ENCODE data around the gene ZBTB20.

ZBTB20 gene

DNA sequence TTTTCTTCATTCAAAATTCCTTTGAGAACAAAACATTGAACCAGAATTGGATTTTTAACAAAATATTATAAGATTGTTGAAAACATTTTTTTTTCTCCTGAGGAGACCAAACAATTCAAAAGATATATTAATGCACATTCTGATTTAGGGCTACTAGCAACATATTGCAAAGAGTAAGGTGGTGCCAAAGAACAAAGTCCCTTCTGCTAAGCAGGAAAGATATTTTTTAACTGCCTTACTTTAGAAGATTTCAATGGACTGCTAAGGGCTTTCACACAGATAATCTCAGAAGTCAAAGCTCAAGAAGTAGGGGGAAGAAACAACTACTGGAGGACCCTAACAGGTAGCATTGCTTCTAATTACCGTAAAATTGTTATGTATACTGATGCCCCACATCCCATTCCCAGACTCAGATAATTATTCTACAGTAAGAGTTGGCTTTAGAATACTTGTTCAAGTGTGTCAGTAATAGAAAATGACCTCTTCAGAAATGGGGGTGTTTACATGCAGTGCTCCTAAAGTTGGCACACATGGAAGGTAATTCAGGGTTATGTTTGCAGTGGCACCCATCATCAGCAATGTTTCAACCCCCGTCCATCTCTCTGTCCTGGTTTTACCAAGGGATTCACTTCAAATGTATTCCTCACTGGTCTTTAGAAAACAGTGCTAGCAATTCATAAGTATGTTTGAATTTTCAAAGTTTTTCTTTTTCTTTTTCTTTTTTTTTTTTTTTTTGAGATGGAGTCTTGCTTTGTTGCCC is 354.7 kb downstream of the ZBTB20 start:
- H3K36me3 Mint-ChIP-seq (ENCODE audit: low read depth), result peaks cover 5% of the 10 kb centered on the region
- no peak overlapping the region for H3K27ac Mint-ChIP-seq
- no peaks in the 10 kb centered on the region for H3K27me3 Mint-ChIP-seq
- H3K4me1 Mint-ChIP-seq, result peaks cover 17% of the 10 kb centered on the region
- peaks cover 8% of the 10 kb centered on the region for H3K9me3 Mint-ChIP-seq
- no peak overlapping the region for H3K4me3 Mint-ChIP-seq
- DNase-seq, result no peak
- no peak for ATAC-seq

- Mint-ChIP-seq H3K36me3 (ENCODE audit: low read depth) (peaks cover 5% of the 10 kb centered on the region), H3K27me3 (no peaks in the 10 kb centered on the region), H3K27ac (no peak overlapping the region), H3K4me1 (peaks cover 17% of the 10 kb centered on the region), H3K4me3 (no peak overlapping the region), H3K9me3 (peaks cover 8% of the 10 kb centered on the region)
- DNase-seq (no peak), ATAC-seq (peak; percentile 68)
Observed at GRCh38 chr3:114790752-114791151, 356.3 kb downstream of the ZBTB20 start.

DNA sequence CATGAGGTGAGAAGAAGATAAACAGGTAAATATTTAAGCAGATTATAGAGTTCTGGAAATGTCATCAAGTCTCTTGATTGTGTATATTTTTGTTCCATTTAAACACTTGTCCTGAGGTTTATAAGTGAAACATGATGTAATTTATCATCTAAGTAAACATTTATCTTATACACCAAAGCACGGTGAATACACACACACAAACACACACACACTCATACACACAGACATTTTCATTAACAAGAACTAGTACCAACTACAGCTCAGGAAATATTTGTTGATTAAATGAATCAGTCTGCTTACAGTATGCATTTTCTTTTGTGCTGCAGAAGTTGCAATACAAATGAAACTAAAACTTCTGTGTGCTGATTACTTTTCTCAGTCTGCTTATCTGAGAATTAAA is 357.3 kb downstream of the ZBTB20 start:
- Mint-ChIP-seq H3K9me3 (peaks cover 8% of the 10 kb centered on the region), H3K27me3 (no peaks in the 10 kb centered on the region), H3K4me3 (no peak overlapping the region), H3K4me1 (peaks cover 17% of the 10 kb centered on the region), H3K36me3 (ENCODE audit: low read depth) (peaks cover 5% of the 10 kb centered on the region), H3K27ac (no peak overlapping the region)
- ATAC-seq (no peak), DNase-seq (no peak)

DNA sequence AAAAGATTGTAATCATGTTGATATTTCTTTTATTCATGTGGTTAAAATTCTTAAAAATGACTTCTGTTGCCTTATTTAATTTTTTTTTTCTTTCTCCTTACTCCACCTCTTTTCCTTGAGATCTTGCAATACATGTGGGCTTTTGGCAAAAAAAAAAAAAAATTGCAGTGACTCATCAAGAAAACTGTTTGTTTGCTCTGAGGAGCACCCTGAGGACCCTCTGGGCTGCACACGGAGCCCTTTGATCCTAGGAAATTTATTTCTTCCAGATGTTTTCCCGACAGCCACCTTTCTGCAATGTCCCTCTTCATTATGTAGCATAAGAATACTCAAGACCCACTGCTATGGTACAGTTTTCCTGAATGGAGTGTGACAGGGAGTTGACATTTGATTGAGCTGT is 371.7 kb downstream of the ZBTB20 start:
- Mint-ChIP-seq H3K27ac (no peak overlapping the region), H3K9me3 (peaks cover 35% of the 10 kb centered on the region), H3K4me3 (no peak overlapping the region), H3K4me1 (no peaks in the 10 kb centered on the region), H3K27me3 (no peaks in the 10 kb centered on the region), H3K36me3 (ENCODE audit: low read depth) (peaks cover 31% of the 10 kb centered on the region)
- ATAC-seq (no peak), DNase-seq (no peak)

DNA sequence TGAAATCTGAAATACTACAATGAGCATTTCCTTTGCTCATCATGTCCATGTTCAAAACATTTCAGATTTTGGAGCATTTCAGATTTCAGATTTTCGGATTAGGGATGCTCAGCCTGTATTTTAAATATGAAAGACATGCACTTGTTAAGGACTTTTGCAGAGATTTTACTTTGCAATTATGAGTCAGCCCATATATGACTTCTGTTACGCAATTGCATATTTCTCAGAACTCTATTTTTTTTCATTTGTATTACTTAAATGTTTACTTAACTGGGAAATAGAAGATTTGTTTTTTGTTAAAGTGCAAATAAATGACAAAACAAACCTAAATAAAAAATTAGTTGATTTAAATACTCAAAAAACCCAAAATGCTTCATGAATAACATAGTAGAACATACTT is 376.2 kb downstream of the ZBTB20 start:
- Mint-ChIP-seq H3K36me3 (ENCODE audit: low read depth) (peaks cover 22% of the 10 kb centered on the region), H3K4me1 (peaks cover 3% of the 10 kb centered on the region), H3K4me3 (no peak overlapping the region), H3K27me3 (no peaks in the 10 kb centered on the region), H3K9me3 (peaks cover 25% of the 10 kb centered on the region), H3K27ac (no peak overlapping the region)
- ATAC-seq, result no peak
- no peak for DNase-seq

GRCh38 chr3:114764056-114764492 is 383.0 kb downstream of the ZBTB20 start:
- no peaks in the 10 kb centered on the region for H3K9me3 Mint-ChIP-seq
- DNase-seq (no peak), ATAC-seq (peak; percentile 61)
- H3K4me1 Mint-ChIP-seq, result peaks cover 19% of the 10 kb centered on the region
- no peaks in the 10 kb centered on the region for H3K27me3 Mint-ChIP-seq
- H3K4me3 Mint-ChIP-seq, result no peak overlapping the region
- no peaks in the 10 kb centered on the region for H3K36me3 Mint-ChIP-seq (ENCODE audit: low read depth)
- H3K27ac Mint-ChIP-seq, result no peak overlapping the region

DNA sequence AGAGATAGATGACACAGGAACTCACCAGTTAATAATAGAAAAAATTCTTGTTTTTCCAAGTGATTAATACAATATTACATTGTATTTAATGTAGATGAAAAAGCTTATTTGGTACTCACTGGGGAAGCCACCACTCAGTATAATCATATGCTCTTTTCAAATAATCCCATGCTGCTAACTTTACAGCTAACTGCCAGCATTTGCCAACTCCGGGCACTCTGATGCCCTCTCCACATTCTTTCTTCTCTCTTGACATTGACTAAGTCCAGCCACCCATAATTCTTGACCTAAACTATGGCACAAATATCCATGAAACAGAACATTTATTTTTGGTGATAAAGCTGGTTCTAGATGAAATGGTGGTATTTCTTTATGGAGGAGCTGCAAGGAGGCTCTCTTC is 384.9 kb downstream of the ZBTB20 start:
- peaks cover 19% of the 10 kb centered on the region for H3K4me1 Mint-ChIP-seq
- ATAC-seq (no peak), DNase-seq (no peak)
- H3K36me3 Mint-ChIP-seq (ENCODE audit: low read depth), result no peaks in the 10 kb centered on the region
- H3K27me3 Mint-ChIP-seq, result no peaks in the 10 kb centered on the region
- no peak overlapping the region for H3K27ac Mint-ChIP-seq
- no peak overlapping the region for H3K4me3 Mint-ChIP-seq
- no peaks in the 10 kb centered on the region for H3K9me3 Mint-ChIP-seq

DNA sequence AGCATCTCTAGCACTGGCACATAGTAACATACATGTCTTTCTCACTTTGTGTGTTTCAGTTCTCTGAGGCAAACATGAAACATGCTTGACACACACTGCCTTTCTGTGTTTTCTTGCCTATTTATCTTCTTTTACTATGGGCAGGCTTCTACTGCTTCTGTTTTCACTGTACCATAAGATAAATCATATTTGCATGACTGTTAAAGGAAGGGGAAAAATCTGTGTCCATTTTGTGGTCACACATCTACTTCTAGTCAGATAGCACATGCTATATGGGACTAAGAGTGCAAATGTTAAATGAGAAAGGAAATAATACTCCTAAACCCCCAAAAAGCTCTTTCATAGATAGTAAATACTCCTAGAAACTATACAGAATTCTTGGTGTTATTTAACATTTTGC is 386.4 kb downstream of the ZBTB20 start:
- peaks cover 22% of the 10 kb centered on the region for H3K4me1 Mint-ChIP-seq

GRCh38 chr3:114758831-114759699 is 388.0 kb downstream of the ZBTB20 start:
- ATAC-seq (no peak), DNase-seq (no peak)
- H3K27ac Mint-ChIP-seq, result no peak overlapping the region
- no peaks in the 10 kb centered on the region for H3K27me3 Mint-ChIP-seq
- H3K36me3 Mint-ChIP-seq (ENCODE audit: low read depth), result no peaks in the 10 kb centered on the region
- no peaks in the 10 kb centered on the region for H3K9me3 Mint-ChIP-seq
- H3K4me3 Mint-ChIP-seq, result no peak overlapping the region
- H3K4me1 Mint-ChIP-seq, result peaks cover 16% of the 10 kb centered on the region

More for the DNA sequence above, 386.4 kb downstream of the ZBTB20 start:
- DNase-seq (no peak), ATAC-seq (no peak)
- no peaks in the 10 kb centered on the region for H3K36me3 Mint-ChIP-seq (ENCODE audit: low read depth)
- no peak overlapping the region for H3K4me3 Mint-ChIP-seq
- H3K27me3 Mint-ChIP-seq, result no peaks in the 10 kb centered on the region
- no peaks in the 10 kb centered on the region for H3K9me3 Mint-ChIP-seq
- H3K27ac Mint-ChIP-seq, result no peak overlapping the region

DNA sequence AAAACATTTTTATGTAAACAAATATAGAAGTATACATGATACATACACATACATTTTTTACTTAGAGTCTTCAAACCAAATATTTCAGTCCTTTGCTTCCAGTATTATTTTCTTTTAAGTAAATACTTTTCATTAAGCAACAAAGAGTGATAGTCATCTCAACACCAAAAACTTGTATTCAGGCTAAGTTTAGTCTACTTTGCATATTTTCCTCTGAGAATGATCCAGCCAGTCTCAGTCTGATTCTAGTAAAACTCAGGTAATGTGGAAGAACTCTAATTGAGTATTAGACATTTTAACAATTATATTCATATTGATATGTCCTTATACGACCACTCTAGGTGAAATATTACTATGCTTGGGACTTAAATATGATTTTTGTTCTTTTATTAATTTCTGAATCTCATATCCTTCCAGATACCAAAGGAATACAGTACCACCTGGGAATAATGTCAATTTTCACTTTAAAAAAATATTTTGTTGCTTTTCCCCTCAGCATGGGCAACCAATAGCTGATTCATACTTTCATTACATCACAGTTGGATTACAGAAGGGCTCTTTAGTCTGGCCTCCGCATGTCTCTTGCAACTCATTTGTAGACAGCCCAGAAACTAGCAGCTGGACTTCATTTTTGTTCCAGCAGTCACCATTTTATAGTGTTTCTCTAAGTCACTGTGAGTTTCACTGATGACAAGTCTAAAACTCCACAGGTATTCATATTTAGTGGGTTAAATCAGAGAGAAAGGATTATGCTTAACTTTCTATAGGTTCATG is 390.4 kb downstream of the ZBTB20 start:
- no peak overlapping the region for H3K27ac Mint-ChIP-seq
- ATAC-seq, result no peak
- no peaks in the 10 kb centered on the region for H3K36me3 Mint-ChIP-seq (ENCODE audit: low read depth)
- no peak for DNase-seq
- peaks cover 12% of the 10 kb centered on the region for H3K4me1 Mint-ChIP-seq
- no peaks in the 10 kb centered on the region for H3K27me3 Mint-ChIP-seq
- no peaks in the 10 kb centered on the region for H3K9me3 Mint-ChIP-seq
- no peak overlapping the region for H3K4me3 Mint-ChIP-seq

DNA sequence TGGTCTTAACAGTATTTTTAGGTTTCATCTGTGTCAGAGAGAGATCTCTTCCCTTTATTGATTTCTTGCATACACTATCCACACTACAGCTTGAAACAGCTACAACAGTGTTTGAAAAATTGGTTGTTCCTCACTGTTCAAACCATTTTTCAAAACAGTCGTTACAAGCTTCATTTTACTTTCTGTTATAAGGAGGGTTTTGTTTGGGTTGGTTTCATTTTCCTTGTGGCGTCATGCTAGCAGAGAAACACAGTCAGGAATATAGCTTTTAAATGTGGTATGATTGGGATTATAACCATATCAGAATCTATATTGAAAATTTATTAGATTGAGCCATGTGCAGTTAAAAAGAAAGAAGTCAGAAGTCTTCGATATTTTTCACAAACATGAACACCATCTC is 400.6 kb downstream of the ZBTB20 start:
- ATAC-seq, result no peak
- DNase-seq, result no peak
- peak overlapping the region; percentile 61 for H3K27ac Mint-ChIP-seq
- H3K4me1 Mint-ChIP-seq, result peaks cover 20% of the 10 kb centered on the region
- no peaks in the 10 kb centered on the region for H3K36me3 Mint-ChIP-seq (ENCODE audit: low read depth)
- peak overlapping the region; percentile 71 for H3K4me3 Mint-ChIP-seq
- no peaks in the 10 kb centered on the region for H3K9me3 Mint-ChIP-seq
- H3K27me3 Mint-ChIP-seq, result no peaks in the 10 kb centered on the region

GRCh38 chr3:114745322-114746240 is 401.5 kb downstream of the ZBTB20 start:
- H3K4me1 Mint-ChIP-seq, result peaks cover 20% of the 10 kb centered on the region
- H3K27me3 Mint-ChIP-seq, result no peaks in the 10 kb centered on the region
- H3K4me3 Mint-ChIP-seq, result no peak overlapping the region
- no peak overlapping the region for H3K27ac Mint-ChIP-seq
- H3K9me3 Mint-ChIP-seq, result no peaks in the 10 kb centered on the region
- ATAC-seq (no peak), DNase-seq (no peak)
- no peaks in the 10 kb centered on the region for H3K36me3 Mint-ChIP-seq (ENCODE audit: low read depth)

DNA sequence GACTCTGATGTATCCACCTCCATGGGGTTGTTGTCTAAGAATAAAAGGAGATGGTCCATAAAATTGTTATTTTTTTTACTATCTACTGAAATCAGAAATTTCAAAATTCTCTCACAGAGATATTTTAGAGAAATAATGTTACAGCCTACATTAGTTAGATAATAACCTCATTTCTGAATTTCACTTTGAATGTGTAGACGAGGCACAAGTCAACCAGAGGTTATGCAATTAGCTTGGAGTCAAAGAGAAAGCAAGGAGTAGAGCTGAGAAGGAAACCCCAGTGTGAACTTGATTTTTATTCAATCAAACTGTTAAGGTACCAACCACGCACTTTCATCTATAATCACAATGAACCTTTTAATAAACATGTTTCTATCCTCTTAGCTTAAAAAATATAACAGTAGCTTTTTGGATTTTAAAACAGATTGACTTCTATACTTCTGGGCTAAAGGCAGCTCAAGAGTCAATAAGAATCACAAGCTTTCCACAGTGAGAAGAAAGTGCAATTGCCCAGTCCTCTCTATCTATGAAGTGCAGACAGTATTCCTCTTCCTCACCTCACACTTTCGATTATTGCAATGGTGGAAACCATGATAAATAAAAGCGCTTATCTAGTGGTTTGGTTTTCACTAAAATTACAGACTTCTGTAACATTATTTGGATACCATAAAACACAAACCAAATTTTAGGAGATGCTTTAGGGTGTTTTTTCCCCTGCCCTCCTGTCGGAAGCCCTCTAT is 403.2 kb downstream of the ZBTB20 start:
- no peaks in the 10 kb centered on the region for H3K36me3 Mint-ChIP-seq (ENCODE audit: low read depth)
- peaks cover 20% of the 10 kb centered on the region for H3K4me1 Mint-ChIP-seq
- DNase-seq (no peak), ATAC-seq (no peak)
- H3K4me3 Mint-ChIP-seq, result no peak overlapping the region
- H3K9me3 Mint-ChIP-seq, result no peaks in the 10 kb centered on the region
- H3K27ac Mint-ChIP-seq, result no peak overlapping the region
- H3K27me3 Mint-ChIP-seq, result no peaks in the 10 kb centered on the region

All from activated naive CD8-positive, alpha-beta T cell treated with anti-CD3 and anti-CD28 coated beads, Interleukin-2, amount 50 U/mL, for 24 hours (primary cell).